Right atrium auricular region (tissue), 2 donors: ENCODE results near the gene NIPAL3. TPM values are rescaled to one million over a fixed set of nuclear protein-coding genes. Genes with fewer than 3 reads are reported as not detected.
"Not testable (repeated sequence)": the region's sequence is repeated elsewhere in the genome, so short reads cannot be mapped to it uniquely, and the experiment has no call there.

ENCODE experiments used
- DNase-seq: peaks from one replicate; pipeline ENCODE4 v3.0.0-alpha.2; 2019; ENCODE audit warnings: low spot score
- H3K27ac ChIP-seq, 2 donors: fragments of 200-600 bp; sonication (generic); 1 replicate in 1 of 2; 2 replicates in 1 of 2; pipeline ENCODE4 v1.5.1; 2016 to 2019
- H3K27me3 ChIP-seq, 2 donors: fragments of 200-600 bp; sonication (generic); one replicate each; pipeline versions ENCODE4 v1.5.1 to v1.6.0; 2017 to 2019
- H3K36me3 ChIP-seq: fragments of 200-600 bp; sonication (generic); one replicate; pipeline ENCODE4 v1.5.1; 2016
- H3K4me1 ChIP-seq, 2 donors: fragments of 200-600 bp; sonication (generic); one replicate each; pipeline versions ENCODE4 v1.5.1 to v1.6.0; 2017 to 2019
- H3K4me3 ChIP-seq, 2 donors: fragments of 200-600 bp; sonication (generic); 1 replicate in 1 of 2; 2 replicates in 1 of 2; pipeline ENCODE4 v1.5.1; 2017 to 2019; ENCODE audit warnings: mild to moderate bottlenecking in 1 of 2, moderate library complexity in 1 of 2
- H3K9me3 ChIP-seq, 2 donors: fragments of 200-600 bp; sonication (generic); one replicate each; pipeline ENCODE4 v1.5.1; 2019
- total RNA-seq, 2 donors: library from RNA; depleted of rRNA; stranded (reverse); fragments of >200 nt; gene quantifications; one replicate each; pipeline ENCODE4 v1.1.0, GENCODE V29; 2016
- TF ChIP-seq, protein P1 (sequence below), 2 donors: fragments of 200-600 bp; sonication (generic); IDR thresholded peaks; one replicate each; pipeline ENCODE4 v1.5.1; 2019; ENCODE audit warnings: antibody characterized with exemption in 2 of 2

Gene NIPAL3
- total RNA-seq, 2 donors from 2014 or later: 34.8 to 43.3 TPM

DNA sequence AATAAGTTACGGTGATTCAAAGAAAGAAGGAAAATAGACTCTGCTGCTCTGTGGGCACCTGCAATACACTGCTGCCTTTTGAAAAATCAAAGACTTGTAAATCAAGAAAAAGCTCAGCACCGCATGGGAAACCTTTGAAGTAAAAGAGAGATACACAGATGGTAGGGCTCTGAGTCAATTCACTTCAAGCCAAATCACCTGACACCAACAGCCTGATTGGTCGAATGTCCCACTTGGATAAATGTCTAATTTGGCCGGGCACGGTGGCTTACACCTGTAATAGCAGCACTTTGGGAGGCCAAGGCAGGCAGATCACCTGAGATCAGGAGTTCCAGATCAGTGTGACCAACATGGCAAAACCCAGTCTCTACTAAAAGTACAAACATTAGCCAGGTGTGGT lies 67.8 kb downstream of the NIPAL3 start:
- Histone ChIP-seq H3K4me3 (no peak overlapping the region), H3K27me3 (no peaks in the 10 kb centered on the region), H3K27ac (no peak overlapping the region), H3K36me3 (no peaks in the 10 kb centered on the region), H3K9me3 (no peaks in the 10 kb centered on the region), H3K4me1 (no peaks in the 10 kb centered on the region)
- DNase-seq: no peak
- TF ChIP-seq, protein P1, sequence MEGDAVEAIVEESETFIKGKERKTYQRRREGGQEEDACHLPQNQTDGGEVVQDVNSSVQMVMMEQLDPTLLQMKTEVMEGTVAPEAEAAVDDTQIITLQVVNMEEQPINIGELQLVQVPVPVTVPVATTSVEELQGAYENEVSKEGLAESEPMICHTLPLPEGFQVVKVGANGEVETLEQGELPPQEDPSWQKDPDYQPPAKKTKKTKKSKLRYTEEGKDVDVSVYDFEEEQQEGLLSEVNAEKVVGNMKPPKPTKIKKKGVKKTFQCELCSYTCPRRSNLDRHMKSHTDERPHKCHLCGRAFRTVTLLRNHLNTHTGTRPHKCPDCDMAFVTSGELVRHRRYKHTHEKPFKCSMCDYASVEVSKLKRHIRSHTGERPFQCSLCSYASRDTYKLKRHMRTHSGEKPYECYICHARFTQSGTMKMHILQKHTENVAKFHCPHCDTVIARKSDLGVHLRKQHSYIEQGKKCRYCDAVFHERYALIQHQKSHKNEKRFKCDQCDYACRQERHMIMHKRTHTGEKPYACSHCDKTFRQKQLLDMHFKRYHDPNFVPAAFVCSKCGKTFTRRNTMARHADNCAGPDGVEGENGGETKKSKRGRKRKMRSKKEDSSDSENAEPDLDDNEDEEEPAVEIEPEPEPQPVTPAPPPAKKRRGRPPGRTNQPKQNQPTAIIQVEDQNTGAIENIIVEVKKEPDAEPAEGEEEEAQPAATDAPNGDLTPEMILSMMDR (IDR thresholded peaks at IDR 0.05): no peak

DNA sequence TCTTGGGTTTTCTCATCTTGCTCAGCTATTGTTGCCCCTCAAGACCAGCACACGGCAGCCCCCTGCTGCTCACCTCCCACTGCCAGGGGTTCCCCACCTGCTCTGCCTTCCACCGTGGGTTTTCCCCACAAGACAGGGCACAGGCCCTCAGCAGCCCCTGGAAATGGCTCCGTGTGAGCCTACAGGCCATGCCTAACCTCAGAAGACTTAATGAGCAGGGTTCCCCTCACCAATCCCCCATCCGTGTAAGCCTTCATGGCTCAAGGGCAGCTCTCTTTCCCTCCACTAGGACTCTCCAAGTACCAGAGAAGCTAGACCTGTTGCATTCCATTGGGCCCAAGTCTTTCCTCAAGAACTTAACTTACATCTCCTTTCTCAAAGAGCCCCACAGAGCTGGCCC lies 68.6 kb downstream of the NIPAL3 start:
- DNase-seq: no peak

DNA sequence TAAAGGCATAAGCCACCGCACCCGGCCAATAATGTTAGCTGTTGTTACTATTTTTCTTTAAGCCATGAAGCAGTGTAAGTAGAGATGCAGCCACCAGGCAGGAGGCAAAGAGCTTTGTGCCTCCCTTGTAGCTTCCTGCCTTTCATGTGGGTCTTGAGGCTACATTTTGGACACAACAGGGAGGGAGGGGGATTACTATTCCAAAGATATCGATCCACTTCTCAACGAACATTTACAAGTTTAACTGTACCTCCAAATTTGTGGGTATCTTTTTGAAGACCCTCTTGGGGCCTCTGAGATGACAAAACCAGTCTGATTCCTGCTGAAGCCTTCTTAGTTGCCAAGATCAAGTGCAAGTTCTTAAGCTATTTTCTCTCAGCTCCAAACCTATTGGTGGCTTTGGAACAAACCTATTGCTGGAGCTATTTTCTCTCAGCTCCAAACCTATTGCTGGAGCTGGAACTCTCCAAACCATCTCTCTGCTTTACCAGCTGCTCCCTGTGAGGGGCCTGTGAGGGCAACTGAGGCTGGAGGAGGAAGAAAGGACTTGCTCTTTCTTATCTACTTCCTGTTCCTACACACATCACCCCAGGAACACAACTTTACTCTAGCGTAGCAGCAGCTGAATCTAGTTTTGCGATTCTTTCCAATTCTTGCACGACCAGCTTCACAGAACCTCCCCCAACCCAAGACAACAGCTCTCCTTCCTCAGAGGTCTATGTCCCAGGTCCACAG lies 70.9 kb downstream of the NIPAL3 start:
- H3K4me1 ChIP-seq: no peaks in the 10 kb centered on the region
- no peaks in the 10 kb centered on the region for H3K36me3 ChIP-seq
- no peak overlapping the region for H3K4me3 ChIP-seq
- H3K27ac ChIP-seq: no peak overlapping the region
- DNase-seq: no peak
- no peaks in the 10 kb centered on the region for H3K27me3 ChIP-seq
- no peaks in the 10 kb centered on the region for H3K9me3 ChIP-seq
- TF ChIP-seq, protein P1 (IDR thresholded peaks at IDR 0.05): no peak

More for the DNA sequence above, 68.6 kb downstream of the NIPAL3 start:
- H3K9me3 ChIP-seq: no peaks in the 10 kb centered on the region
- H3K27me3 ChIP-seq: no peaks in the 10 kb centered on the region
- no peak overlapping the region for H3K27ac ChIP-seq
- H3K36me3 ChIP-seq: no peaks in the 10 kb centered on the region
- TF ChIP-seq, protein P1 (IDR thresholded peaks at IDR 0.05): no peak
- no peaks in the 10 kb centered on the region for H3K4me1 ChIP-seq
- no peak overlapping the region for H3K4me3 ChIP-seq

DNA sequence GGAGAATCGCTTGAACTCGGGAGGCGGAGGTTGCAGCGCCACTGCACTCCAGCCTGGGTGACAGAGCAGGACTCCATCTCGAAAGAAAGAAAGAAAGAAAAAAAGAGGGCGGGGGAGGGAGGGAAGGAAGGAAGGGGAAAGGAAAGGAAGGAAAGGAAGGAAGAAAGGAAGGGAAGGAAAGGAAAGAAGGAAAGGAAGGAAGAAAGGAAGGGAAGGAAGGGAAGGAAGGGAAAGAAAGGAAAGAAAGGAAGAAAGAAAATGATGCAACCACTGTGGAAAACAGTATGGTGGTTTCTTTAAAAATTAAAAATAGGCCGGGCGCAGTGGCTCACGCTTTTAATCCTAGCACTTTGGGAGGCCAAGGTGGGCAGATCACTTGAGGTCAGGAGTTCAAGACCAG lies 71.9 kb downstream of the NIPAL3 start:
- Histone ChIP-seq H3K4me1 (no peaks in the 10 kb centered on the region), H3K36me3 (no peaks in the 10 kb centered on the region), H3K4me3 (no peak overlapping the region), H3K9me3 (no peaks in the 10 kb centered on the region), H3K27ac (no peak overlapping the region), H3K27me3 (no peaks in the 10 kb centered on the region)
- no peak for DNase-seq
- TF ChIP-seq, protein P1 (IDR thresholded peaks at IDR 0.05): no peak

DNA sequence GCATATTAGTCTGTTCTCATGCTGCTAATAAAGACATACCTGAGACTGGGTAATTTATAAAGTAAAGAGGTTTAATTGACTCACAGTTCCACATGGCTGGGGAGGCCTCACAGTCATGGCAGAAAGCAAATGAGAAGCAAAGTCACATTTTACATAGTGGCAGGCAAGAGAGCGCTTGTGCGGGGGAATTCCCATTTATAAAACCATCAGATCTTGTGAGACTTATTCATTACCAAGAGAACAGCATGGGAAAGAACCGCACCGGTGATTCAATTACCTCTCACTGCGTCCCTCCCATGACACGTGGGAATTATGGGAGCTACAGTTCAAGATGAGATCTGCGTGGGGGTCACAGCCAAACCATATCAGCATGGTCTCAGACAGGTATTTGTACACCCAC lies 72.6 kb downstream of the NIPAL3 start:
- not testable (repeated sequence) for DNase-seq, H3K4me1 ChIP-seq, H3K27ac ChIP-seq, H3K4me3 ChIP-seq, H3K27me3 ChIP-seq, H3K9me3 ChIP-seq, H3K36me3 ChIP-seq

DNA sequence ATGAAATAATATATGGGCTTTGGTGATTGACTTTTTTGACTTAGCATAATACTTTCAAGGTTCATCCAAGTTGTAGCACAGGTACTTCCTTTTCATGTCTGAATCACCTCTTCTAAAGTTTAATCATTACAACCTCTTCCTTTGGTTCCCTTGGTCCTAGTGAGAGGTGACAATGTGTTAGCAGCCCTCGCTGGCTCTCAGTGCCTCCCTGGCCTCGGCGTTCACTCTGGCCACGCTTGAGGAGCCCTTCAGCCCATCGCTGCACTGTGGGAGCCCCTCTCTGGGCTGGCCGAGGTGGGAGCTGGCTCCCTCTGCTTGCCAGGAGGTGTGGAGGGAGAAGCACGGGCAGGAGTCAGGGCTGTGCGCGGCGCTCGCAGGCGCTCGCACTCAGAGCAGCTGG lies 74.1 kb downstream of the NIPAL3 start:
- no peaks in the 10 kb centered on the region for H3K4me1 ChIP-seq
- TF ChIP-seq, protein P1 (IDR thresholded peaks at IDR 0.05): no peak
- H3K27me3 ChIP-seq: no peaks in the 10 kb centered on the region
- H3K36me3 ChIP-seq: no peaks in the 10 kb centered on the region
- H3K27ac ChIP-seq: no peak overlapping the region
- no peaks in the 10 kb centered on the region for H3K9me3 ChIP-seq
- no peak overlapping the region for H3K4me3 ChIP-seq
- no peak for DNase-seq
